Stimulated activated naive CD8-positive, alpha-beta T cell treated with anti-CD3 and anti-CD28 coated beads, Interleukin-15, amount 100 ng/mL, for 72 hours (primary cell): Measurements from ENCODE around the gene SEMA4D.
A peak's percentile ranks its signal among the peaks of the same experiment; 100 is the strongest.

ENCODE experiments used
- ATAC-seq: fragments of 150-1000 bp; cut with Tn5 transposase; 2 replicates; pipeline ENCODE4 v1.10.0; 2021; ENCODE audit warnings: mild to moderate bottlenecking, moderate library complexity
- DNase-seq, 2 donors: peaks; one replicate each; pipeline ENCODE4 v3.0.0; 2021 to 2022
- H3K27ac Mint-ChIP-seq, 2 donors: one replicate each; pipeline ENCODE4 v1.8.0; 2022; ENCODE audit warnings: mild to moderate bottlenecking in 2 of 2, mixed read lengths in 2 of 2, moderate library complexity in 2 of 2
- H3K27me3 Mint-ChIP-seq: one replicate; pipeline ENCODE4 v1.8.0; 2022; ENCODE audit warnings: mixed read lengths
- H3K4me1 Mint-ChIP-seq: one replicate; pipeline ENCODE4 v1.8.0; 2022; ENCODE audit warnings: mild to moderate bottlenecking, mixed read lengths
- H3K4me3 Mint-ChIP-seq, 2 donors: one replicate each; pipeline ENCODE4 v1.8.0; 2022; ENCODE audit warnings: mild to moderate bottlenecking in 2 of 2, mixed read lengths in 2 of 2, moderate library complexity in 1 of 2
- H3K9me3 Mint-ChIP-seq, 2 donors: one replicate each; pipeline ENCODE4 v1.8.0; 2022; ENCODE audit warnings: mixed read lengths in 2 of 2

The SEMA4D gene

DNA sequence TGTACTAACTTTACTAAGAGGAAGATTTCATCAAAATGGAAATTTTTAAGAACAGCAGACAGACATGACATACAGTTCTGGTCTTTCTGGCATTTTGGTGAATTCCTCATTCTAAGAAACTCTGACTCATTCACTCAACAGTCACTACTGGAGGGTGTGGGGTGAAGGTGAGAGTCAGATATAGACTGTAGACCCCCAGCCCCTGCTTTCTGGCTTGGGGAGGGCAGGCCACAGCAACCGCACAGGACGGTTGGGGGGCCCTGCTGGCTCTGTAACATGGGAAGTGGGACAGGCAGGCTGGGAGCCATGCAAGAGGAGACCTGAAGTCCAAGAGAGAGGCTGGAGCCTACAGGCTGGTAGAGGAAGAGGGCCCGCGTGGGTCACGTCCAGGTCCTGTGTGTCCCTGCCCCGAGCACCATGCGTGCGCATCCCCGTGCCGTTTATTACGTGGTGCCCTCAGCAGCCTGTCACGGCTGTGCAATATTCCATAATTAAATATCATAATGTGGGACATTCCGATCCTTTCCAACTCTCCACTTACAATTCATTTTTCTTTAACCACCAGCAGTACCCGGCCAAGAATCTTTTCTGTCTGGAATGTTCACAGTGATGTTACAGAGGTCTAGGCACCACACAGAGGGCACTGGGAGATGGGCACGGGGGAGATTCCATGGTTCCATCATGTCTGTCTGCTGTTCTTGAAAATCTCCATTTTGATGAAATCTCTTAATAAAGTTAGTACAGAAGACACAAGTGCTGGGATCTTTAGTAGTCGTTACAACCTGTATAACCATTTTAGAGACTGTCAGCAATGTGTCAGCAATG lies 75.5 kb downstream of the SEMA4D start:
- Mint-ChIP-seq H3K27me3 (no peaks in the 10 kb centered on the region), H3K27ac (peak overlapping the region; percentile 98 to 99), H3K4me3 (peak overlapping the region; percentile 80 to 90), H3K4me1 (peaks cover 100% of the 10 kb centered on the region), H3K9me3 (peaks cover 15 to 18% of the 10 kb centered on the region in 2 donors)
- ATAC-seq, result peak; percentile 63
- peak; percentile 74 to 83 for DNase-seq

DNA sequence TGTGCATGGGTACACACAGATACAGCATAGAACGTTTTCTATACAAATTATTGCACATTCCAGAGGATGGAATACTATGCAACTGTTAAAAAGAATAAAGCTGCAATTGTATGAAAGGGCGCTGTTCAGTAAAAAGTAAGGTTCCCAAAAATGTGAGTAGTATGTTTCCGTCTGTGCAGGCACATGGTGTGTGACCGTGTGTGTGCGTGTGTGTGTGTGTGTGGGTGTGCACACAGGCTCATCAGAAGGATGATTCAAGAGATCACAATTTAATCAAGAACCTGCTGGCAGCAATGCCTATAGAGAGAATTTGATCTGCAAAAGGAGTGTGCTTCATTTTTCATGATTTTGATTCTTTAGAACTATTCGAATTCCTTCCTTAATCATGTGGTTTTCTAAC lies 76.3 kb downstream of the SEMA4D start:
- peak overlapping the region in 1 of 2 donors; percentile 80 for H3K4me3 Mint-ChIP-seq
- no peaks in the 10 kb centered on the region for H3K27me3 Mint-ChIP-seq
- H3K4me1 Mint-ChIP-seq, result peaks cover 100% of the 10 kb centered on the region
- ATAC-seq (no peak), DNase-seq (no peak)
- peak overlapping the region; percentile 98 to 99 for H3K27ac Mint-ChIP-seq
- peaks cover 20 to 24% of the 10 kb centered on the region in 2 donors for H3K9me3 Mint-ChIP-seq

DNA sequence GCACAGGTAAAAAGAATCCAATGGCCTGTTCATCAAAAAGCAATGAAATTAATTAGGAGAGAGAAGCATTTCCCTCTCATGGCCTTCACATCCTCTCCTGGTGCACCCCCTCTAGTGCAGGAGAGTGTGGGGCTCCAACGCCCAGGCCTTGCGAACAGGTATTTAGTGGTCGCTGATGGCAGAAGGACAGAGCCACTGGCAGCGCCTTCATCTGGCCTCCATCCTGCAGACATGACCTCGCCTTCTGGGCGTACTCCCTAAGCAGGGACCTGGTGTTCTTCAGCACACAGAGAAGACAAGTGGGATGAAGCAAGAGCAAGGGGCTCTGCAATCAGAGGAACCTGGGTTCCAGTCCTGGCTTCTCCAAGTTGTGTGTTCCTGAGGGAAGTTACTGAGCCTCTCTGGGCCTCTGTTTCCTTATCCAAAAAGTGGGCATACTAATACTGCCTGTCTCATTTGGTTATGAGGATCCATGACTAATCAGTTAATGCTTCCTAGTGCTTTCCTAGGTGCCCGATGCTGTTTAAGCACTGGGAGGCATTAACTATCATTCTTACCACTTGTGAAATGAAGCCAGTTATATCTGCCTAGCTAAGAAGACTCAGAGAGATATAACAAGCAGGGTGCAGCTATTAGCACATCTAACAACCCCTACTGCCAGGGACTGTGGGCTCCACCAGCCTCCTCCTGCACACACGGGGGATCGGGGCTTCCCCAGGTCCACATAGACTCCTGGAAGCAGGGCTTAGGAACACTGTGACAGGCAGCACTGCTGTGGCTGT lies 77.3 kb downstream of the SEMA4D start:
- Mint-ChIP-seq H3K4me1 (peaks cover 100% of the 10 kb centered on the region), H3K27me3 (no peaks in the 10 kb centered on the region), H3K27ac (peak overlapping the region; percentile 98 to 99), H3K9me3 (peaks cover 25 to 30% of the 10 kb centered on the region in 2 donors), H3K4me3 (peak overlapping the region; percentile 80 to 83)
- ATAC-seq, result peak; percentile 0
- no peak for DNase-seq

DNA sequence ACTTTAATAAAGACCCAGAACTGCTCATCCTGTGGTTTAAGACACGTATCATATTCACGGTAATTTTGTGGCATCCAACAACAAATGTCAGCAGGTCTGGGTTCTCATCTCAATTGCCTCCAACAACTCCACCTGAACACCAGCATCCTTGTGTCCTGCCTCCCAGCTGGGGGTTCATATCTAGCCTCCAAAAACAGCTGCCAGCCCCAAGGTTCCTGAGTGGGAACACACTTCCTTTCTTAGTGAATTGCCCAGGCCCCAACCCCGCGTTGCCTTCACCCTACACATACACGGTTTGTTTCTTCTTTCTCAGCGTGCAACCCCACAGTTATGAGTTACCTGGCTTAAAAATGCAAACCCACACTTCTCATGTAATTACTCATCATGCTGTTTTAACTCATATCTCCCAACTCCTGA lies 77.9 kb downstream of the SEMA4D start:
- H3K4me3 Mint-ChIP-seq, result peak overlapping the region; percentile 80 to 83
- H3K4me1 Mint-ChIP-seq, result peaks cover 100% of the 10 kb centered on the region
- H3K9me3 Mint-ChIP-seq, result peaks cover 25 to 30% of the 10 kb centered on the region in 2 donors
- H3K27ac Mint-ChIP-seq, result peak overlapping the region; percentile 93 to 99
- DNase-seq, result peak; percentile 58 to 69
- ATAC-seq, result peak; percentile 64
- no peaks in the 10 kb centered on the region for H3K27me3 Mint-ChIP-seq

DNA sequence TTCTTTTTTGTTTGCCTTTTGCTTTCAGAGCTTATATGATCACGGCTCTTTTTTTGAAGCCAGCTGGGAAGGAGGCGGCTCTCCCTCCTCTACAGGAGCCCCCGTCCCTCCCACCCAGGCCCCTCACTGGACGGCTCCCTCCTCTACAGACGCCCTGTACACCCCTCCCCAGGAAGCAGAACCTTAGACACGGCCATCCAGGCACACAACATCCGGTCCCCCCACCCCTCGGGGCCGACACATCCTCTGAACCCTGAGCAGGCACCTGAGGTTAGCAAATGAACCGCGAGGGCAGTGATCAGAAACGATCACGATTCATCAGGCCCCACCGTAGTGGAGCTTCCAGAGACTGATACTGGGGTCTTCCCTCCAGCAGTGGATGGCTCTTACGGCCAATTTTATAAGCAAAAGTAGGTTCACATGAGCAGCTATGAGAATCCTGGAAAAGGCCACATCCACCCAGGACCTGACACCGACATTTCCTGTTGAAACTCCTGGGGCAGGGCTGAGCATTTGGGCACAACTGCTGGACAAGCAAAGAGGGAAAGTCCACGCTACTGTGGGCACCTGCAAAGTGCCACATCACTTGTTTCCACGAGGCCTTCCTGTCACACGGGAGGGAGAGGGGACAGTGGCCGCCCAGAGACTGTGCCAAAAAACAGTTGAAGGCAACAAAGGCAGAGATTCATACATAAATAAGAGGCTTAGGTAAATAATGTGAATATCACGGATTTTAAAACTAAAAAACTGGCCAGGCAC lies 78.9 kb downstream of the SEMA4D start:
- Mint-ChIP-seq H3K4me1 (peaks cover 100% of the 10 kb centered on the region), H3K27me3 (no peaks in the 10 kb centered on the region), H3K4me3 (peak overlapping the region; percentile 80 to 83), H3K27ac (peak overlapping the region; percentile 93 to 99), H3K9me3 (peaks cover 20 to 21% of the 10 kb centered on the region in 2 donors)
- peak; percentile 68 for ATAC-seq
- peak; percentile 71 to 79 for DNase-seq

DNA sequence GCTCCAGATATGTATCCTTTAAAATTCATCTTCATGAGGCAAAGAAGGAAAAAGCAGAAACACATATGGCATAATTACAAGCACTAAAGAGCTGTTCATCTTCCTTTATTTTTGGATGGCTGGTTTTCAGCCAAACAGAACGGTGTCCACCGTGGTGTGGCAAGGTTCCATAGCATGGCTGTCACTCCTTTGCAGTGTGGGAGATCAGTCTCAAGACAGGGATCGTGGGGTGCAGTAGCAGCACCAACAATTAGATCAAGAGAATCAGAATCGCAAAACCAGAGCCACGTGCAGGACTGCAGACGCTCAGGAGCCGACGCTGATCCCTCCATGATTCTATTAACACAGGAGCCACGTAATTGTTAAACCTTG lies 79.5 kb downstream of the SEMA4D start:
- Mint-ChIP-seq H3K9me3 (peaks cover 19 to 20% of the 10 kb centered on the region in 2 donors), H3K4me1 (peaks cover 100% of the 10 kb centered on the region), H3K27me3 (no peaks in the 10 kb centered on the region), H3K27ac (peak overlapping the region; percentile 93 to 99), H3K4me3 (peak overlapping the region; percentile 80 to 83)
- DNase-seq, result no peak
- ATAC-seq, result no peak

DNA sequence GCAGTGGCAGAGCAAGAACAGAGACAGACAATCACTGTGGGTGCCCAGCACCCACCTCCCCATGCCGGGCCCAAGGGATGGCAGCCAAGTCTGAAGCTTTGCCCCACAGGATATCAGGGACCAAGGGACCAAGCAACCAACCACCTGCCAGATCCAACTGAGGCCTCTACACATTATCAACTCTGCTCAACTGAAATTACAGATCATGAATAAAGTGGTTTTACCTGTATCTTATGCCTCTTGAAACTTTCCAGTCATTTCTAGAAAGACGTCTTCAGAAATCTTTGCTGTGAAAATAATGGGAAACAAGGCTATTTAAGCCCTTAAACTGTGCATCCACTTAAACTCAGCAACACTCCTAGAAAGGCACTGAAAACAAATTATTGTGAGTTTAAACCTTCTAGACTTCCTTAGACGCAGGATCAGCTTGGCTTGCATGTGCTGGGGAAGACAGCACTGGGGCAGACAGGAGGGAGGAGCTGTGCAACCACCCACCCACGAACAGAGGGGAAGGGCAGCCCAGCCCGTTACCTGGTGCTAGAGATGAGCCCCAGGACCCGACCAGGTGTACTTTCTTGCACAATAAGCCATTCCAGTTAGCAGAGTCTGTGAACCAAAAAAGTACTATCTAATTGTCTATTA lies 80.0 kb downstream of the SEMA4D start:
- H3K27ac Mint-ChIP-seq, result peak overlapping the region; percentile 93 to 99
- peaks cover 19 to 20% of the 10 kb centered on the region in 2 donors for H3K9me3 Mint-ChIP-seq
- DNase-seq, result no peak
- peak overlapping the region; percentile 80 to 83 for H3K4me3 Mint-ChIP-seq
- no peaks in the 10 kb centered on the region for H3K27me3 Mint-ChIP-seq
- no peak for ATAC-seq
- peaks cover 100% of the 10 kb centered on the region for H3K4me1 Mint-ChIP-seq

DNA sequence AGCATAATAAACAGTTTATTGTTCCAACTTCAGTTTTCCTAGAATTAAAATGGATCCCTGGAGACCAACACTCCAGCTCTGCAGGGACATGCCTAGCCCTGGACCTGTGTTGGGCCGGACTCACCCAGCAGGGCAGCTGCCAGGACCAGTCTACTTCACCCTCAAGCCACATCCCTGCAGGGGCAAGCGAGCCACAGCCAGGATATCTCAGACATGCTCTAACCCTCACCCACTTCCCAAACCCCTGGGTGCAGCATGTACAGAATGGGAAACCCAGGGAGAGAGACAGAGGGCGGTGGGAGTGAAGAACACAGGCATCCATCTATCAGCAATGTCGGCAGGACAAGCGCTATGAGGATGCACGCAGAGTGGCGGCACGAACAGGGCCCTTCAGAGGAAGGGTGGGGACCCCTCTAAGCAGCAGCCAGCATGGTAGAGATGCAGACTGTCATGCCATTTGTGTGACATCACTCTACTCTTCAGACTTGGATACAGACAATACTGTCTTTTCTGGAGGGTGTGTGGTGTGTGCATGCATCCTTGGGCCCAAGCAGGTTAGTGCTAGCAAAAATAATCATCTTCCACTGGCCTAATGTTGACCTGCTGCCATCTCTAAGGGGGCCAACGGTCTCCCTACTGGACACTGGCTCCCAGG lies 83.1 kb downstream of the SEMA4D start:
- Mint-ChIP-seq H3K27ac (peak overlapping the region in 1 of 2 donors; percentile 13), H3K4me3 (no peak overlapping the region), H3K27me3 (no peaks in the 10 kb centered on the region), H3K9me3 (peaks cover 27 to 28% of the 10 kb centered on the region in 2 donors), H3K4me1 (peaks cover 100% of the 10 kb centered on the region)
- ATAC-seq (no peak), DNase-seq (no peak)

DNA sequence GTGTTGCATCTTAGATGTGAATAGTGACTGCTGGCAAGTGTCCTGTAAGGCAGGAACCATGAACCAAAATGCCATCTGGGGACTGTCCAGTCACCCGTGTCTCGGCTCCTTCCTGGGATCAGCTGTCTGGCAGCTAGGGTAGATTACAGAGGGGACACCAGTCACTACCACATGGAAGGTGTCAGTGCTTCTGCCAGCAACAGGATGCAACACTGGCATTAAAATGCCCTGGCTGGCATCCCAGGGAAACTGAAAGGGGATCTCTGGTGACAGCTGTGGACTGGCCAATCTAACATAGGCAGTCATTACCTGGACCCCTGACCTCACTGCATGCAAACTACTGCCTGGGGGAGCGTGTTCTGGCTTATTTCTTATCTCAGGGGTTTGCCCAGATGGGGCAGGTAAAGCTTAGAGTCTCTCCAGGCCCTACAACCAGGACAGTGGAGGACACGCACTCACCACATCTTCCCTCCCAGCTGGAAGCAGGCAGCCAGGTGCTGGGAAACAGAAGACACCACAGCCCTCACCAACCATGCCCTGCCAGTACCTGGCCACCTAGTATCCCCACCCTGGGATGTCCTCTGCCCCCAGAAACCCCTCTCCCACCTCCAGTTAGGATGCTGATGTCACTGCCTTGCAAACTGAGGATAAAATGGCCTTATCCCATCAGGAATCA lies 83.8 kb downstream of the SEMA4D start:
- H3K4me3 Mint-ChIP-seq, result no peak overlapping the region
- ATAC-seq, result no peak
- peaks cover 27 to 28% of the 10 kb centered on the region in 2 donors for H3K9me3 Mint-ChIP-seq
- H3K27me3 Mint-ChIP-seq, result no peaks in the 10 kb centered on the region
- no peak for DNase-seq
- peak overlapping the region in 1 of 2 donors; percentile 87 for H3K27ac Mint-ChIP-seq
- H3K4me1 Mint-ChIP-seq, result peaks cover 100% of the 10 kb centered on the region

DNA sequence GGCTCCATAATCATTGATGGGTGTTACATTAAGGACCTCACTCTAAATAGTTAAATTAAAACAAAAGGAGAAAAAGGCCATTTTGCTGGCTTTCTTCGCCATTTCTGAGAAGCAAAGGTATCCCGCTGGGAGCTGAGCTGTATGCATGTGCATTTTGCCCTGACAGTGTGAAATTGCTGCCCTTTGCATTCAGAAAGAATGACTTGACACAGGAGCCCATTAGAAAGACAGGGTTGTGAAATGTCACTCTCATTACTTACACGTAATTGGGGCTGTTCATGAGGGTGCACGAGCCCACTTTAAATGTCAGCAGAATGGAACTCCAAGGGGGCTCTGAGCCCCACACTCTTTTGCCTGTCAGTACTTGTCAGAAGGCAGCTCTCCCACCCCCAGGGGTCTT lies 85.0 kb downstream of the SEMA4D start:
- DNase-seq, result no peak
- Mint-ChIP-seq H3K27ac (no peak overlapping the region), H3K9me3 (peaks cover 23 to 26% of the 10 kb centered on the region in 2 donors)

DNA sequence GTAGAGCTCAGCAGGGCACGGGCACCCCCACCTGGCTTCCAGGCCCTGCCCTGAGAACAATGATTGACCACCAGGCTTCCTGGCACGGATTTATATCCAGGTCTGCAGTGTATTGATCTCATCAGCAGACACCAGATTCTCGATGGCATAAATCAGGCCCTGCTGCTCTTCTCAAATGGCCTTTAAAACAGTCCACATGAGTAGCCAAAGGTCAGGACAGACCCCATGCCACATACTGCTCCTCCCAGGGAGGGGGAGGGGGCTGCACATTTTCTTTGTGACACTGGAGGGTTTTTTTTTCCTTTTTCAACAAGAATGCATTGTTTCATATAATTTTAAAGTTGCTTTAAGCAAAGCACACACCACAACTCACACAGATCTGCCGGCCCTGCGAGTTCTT lies 85.4 kb downstream of the SEMA4D start:
- peaks cover 22 to 25% of the 10 kb centered on the region in 2 donors for H3K9me3 Mint-ChIP-seq
- no peak for ATAC-seq

More for the DNA sequence above, 85.0 kb downstream of the SEMA4D start:
- H3K27me3 Mint-ChIP-seq, result no peaks in the 10 kb centered on the region
- ATAC-seq, result no peak
- H3K4me1 Mint-ChIP-seq, result peaks cover 100% of the 10 kb centered on the region
- H3K4me3 Mint-ChIP-seq, result no peak overlapping the region

DNA sequence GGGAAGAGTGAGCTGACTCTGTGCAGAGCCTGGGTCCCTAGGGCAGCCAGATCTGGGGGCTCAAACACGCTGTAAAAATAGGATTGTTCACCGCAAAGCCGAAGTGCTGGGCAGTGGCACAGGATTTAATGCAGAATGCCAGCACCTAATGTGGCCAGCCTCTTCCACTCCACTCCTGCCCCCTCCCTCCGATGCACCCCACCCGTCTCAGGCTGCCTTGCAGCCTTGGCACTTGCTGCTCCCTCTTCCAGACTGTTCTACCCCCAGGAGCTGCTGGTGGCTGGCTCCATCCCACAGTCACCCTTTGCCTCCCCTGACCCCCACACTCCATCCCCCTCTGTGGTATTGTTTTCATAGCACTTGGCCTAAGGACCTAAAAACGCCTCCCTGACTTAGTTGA lies 86.2 kb downstream of the SEMA4D start:
- peaks cover 18 to 22% of the 10 kb centered on the region in 2 donors for H3K9me3 Mint-ChIP-seq
- no peaks in the 10 kb centered on the region for H3K27me3 Mint-ChIP-seq
- H3K4me1 Mint-ChIP-seq, result peaks cover 100% of the 10 kb centered on the region
- peak overlapping the region; percentile 53 to 89 for H3K27ac Mint-ChIP-seq
- DNase-seq (no peak), ATAC-seq (no peak)
- peak overlapping the region; percentile 55 to 79 for H3K4me3 Mint-ChIP-seq

More for the DNA sequence above, 85.4 kb downstream of the SEMA4D start:
- Mint-ChIP-seq H3K4me1 (peaks cover 100% of the 10 kb centered on the region), H3K27me3 (no peaks in the 10 kb centered on the region), H3K4me3 (no peak overlapping the region), H3K27ac (peak overlapping the region in 1 of 2 donors; percentile 68)
- DNase-seq, result no peak

DNA sequence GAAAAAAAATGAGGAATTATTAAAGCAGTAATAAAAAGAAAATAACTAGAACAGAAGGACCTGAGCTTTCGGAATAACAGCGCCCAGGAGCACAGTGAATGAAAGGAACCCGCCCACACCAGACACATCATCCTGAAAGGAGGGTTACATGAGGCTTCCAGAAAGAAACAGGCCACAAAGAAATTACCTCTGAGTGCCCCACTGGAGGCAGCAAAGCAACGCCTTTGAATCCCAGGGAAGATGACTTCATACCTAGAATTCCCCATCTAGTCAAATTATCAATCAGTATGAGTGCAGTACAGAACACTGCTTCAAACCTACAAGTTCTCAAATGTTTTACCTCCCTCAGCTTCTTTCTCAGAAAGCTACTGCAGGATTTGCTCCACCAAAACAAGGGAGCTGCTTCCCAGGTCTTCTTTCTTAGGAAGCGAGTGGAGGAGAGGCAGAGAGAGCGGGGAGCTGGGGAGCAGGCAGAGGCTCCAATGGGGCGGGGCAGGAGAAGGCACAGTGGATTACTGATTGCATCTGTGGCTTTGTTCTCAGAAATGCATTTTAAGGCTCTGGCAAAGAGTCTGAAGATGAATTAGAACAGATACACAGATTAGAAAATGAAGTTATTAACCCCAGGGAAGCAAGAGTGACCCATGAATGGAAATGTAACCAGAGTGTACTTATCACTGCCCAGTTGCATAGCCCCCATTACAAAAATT lies 87.1 kb downstream of the SEMA4D start:
- ATAC-seq (peak; percentile 87), DNase-seq (peak in 1 of 2 donors; percentile 71)
- Mint-ChIP-seq H3K4me1 (peaks cover 100% of the 10 kb centered on the region), H3K9me3 (peaks cover 12 to 14% of the 10 kb centered on the region in 2 donors), H3K27ac (peak overlapping the region; percentile 95 to 99), H3K27me3 (no peaks in the 10 kb centered on the region), H3K4me3 (peak overlapping the region; percentile 79 to 81)
